A549 (cell line): ENCODE results near the gene S100A12. TPM values are rescaled to one million over a fixed set of nuclear protein-coding genes. Genes with fewer than 3 reads are reported as not detected.

Source experiments
- ATAC-seq, 2 experiments: fragments of 200-7000 bp in 1 of 2; fragments of >200 bp in 1 of 2; cut with Nextera tagmentation in 1 of 2; cut with Tn5 transposase in 1 of 2; 3 replicates each; pipeline versions ENCODE4 v1.8.0 to v1.9.1; 2018 to 2020; ENCODE audit warnings: mild to moderate bottlenecking in 1 of 2, moderate library complexity in 1 of 2
- CTCF ChIA-PET: fragments of 300-600 bp; sonication (Branson Sonifier 250); formaldehyde crosslinking; extraction: SDS; loops from one replicate; lab custom pipeline; 2021; ENCODE audit warnings: antibody characterized with exemption, inconsistent platforms; lab: Yijun Ruan, JAX
- POLR2A ChIA-PET: fragments of 350-600 bp; formaldehyde crosslinking; extraction: SDS; loops from one replicate; lab custom pipeline; 2021; ENCODE audit warnings: antibody characterized with exemption, inconsistent platforms; lab: Yijun Ruan, JAX
- DNase-seq, 2 experiments: peaks; one replicate each; pipeline versions ENCODE4 v3.0.0 to v3.0.0-alpha.2; 2011 to 2016; ENCODE audit warnings: low read depth in 1 of 2, low spot score in 1 of 2
- FAIRE-seq: peaks from 2 replicates; lab custom pipeline; 2011; peaks lifted over from hg19 to GRCh38; lab: Jason Lieb, UNC
- H3K27ac ChIP-seq, 2 experiments: fragments of >200 bp; sonication (Bioruptor Twin); formaldehyde crosslinking; 3 replicates each; pipeline ENCODE4 v1.5.1; 2016 to 2017
- H3K4me1 ChIP-seq: fragments of >200 bp; sonication (Bioruptor Twin); formaldehyde crosslinking; 3 replicates; pipeline ENCODE4 v1.6.1; 2016
- H3K4me2 ChIP-seq: fragments of >200 bp; sonication (Bioruptor Twin); formaldehyde crosslinking; 3 replicates; pipeline ENCODE4 v1.6.1; 2016
- H3K4me3 ChIP-seq: fragments of >200 bp; sonication (Bioruptor Twin); formaldehyde crosslinking; 3 replicates; pipeline ENCODE4 v1.5.1; 2016
- H3K9me3 ChIP-seq: fragments of >200 bp; sonication (Bioruptor Twin); formaldehyde crosslinking; 3 replicates; pipeline ENCODE4 v1.6.1; 2016
- CEBPB ChIP-seq, 2 experiments: fragments of >200 bp in 1 of 2; sonication (Bioruptor Twin) in 1 of 2; formaldehyde crosslinking in 1 of 2; IDR thresholded peaks; 2 replicates each; pipeline ENCODE4 v1.6.1; 2012 to 2016
- CHD4 ChIP-seq: fragments of 200-600 bp; sonication (generic); IDR thresholded peaks from 2 replicates; pipeline ENCODE4 v1.6.1; 2016; ENCODE audit warnings: antibody characterized with exemption, mild to moderate bottlenecking, borderline replicate concordance
- EHMT2 ChIP-seq: fragments of 200-600 bp; sonication (generic); IDR thresholded peaks from 2 replicates; pipeline ENCODE4 v1.6.1; 2016; ENCODE audit warnings: antibody characterized with exemption, low read depth, mild to moderate bottlenecking, moderate library complexity
- ESRRA ChIP-seq: fragments of 150-350 bp; IDR thresholded peaks from 2 replicates; pipeline ENCODE4 v1.6.1; 2014; ENCODE audit warnings: mild to moderate bottlenecking, low read length, borderline replicate concordance
- GATA3 ChIP-seq: IDR thresholded peaks from 2 replicates; pipeline ENCODE4 v1.6.1; 2012; ENCODE audit warnings: borderline replicate concordance
- HEYL ChIP-seq: fragments of 250-450 bp; sonication (Bioruptor Pico); IDR thresholded peaks from 2 replicates; pipeline ENCODE4 v1.8.0; 2021; ENCODE audit warnings: mild to moderate bottlenecking, moderate library complexity
- HOXB5 ChIP-seq: fragments of 250-450 bp; sonication (Bioruptor Pico); IDR thresholded peaks from 2 replicates; pipeline ENCODE4 v1.5.0; 2020; ENCODE audit warnings: mild to moderate bottlenecking, moderate library complexity
- MAFK ChIP-seq: fragments of 450-650 bp; IDR thresholded peaks from 2 replicates; pipeline ENCODE4 v1.6.1; 2014; ENCODE audit not compliant: partially characterized antibody
- MAZ ChIP-seq: fragments of 150-350 bp; IDR thresholded peaks from 2 replicates; pipeline ENCODE4 v1.6.1; 2014; ENCODE audit warnings: antibody characterized with exemption, low read depth, low read length, borderline replicate concordance
- NFE2L2 ChIP-seq: fragments of 150-350 bp; conservative IDR thresholded peaks from 2 replicates; pipeline ENCODE4 v1.6.1; 2014; ENCODE audit warnings: low read length
- PHF8 ChIP-seq: fragments of 200-600 bp; sonication (generic); IDR thresholded peaks from 2 replicates; pipeline ENCODE4 v1.6.1; 2016; ENCODE audit warnings: low read depth, mild to moderate bottlenecking, antibody characterized with exemption, moderate library complexity, borderline replicate concordance
- RAD21 ChIP-seq, 2 experiments: fragments of >200 bp in 1 of 2; sonication (Bioruptor Twin) in 1 of 2; formaldehyde crosslinking in 1 of 2; IDR thresholded peaks in 1 of 2; conservative IDR thresholded peaks in 1 of 2; 2 replicates in 1 of 2; 3 replicates in 1 of 2; pipeline ENCODE4 v1.6.1; 2012 to 2018; ENCODE audit warnings: inconsistent platforms in 1 of 2
- RCOR1 ChIP-seq: fragments of 150-350 bp; IDR thresholded peaks from 2 replicates; pipeline ENCODE4 v1.6.1; 2014; ENCODE audit warnings: antibody characterized with exemption, low read length, low read depth
- RFX5 ChIP-seq: fragments of 450-650 bp; IDR thresholded peaks from 2 replicates; pipeline ENCODE4 v1.7.1; 2014; ENCODE audit warnings: antibody characterized with exemption, mild to moderate bottlenecking, moderate library complexity
- SREBF2 ChIP-seq: fragments of 450-650 bp; IDR thresholded peaks from 2 replicates; pipeline ENCODE4 v1.6.1; 2014; ENCODE audit warnings: mild to moderate bottlenecking, moderate library complexity
- TP53 ChIP-seq: fragments of 250-450 bp; sonication (Bioruptor Pico); IDR thresholded peaks from 2 replicates; pipeline ENCODE4 v1.5.0; 2021; ENCODE audit warnings: mild to moderate bottlenecking, moderate library complexity
- ZC3H11A ChIP-seq: fragments of 450-650 bp; IDR thresholded peaks from 2 replicates; pipeline ENCODE4 v1.6.1; 2014; ENCODE audit warnings: antibody characterized with exemption, mild to moderate bottlenecking
- ZNF302 ChIP-seq: fragments of 250-450 bp; sonication (Bioruptor Pico); IDR thresholded peaks from 2 replicates; pipeline ENCODE4 v1.9.0; 2021; ENCODE audit warnings: inconsistent platforms, mild to moderate bottlenecking, moderate library complexity
- WGBS: methylation state at CpG from one replicate; pipeline ENCODE4 v1.1.6; 2017; ENCODE audit errors: missing lambda C conversion rate; 5-methylcytosine and 5-hydroxymethylcytosine counted together
- polyA plus RNA-seq, 4 experiments: library from polyadenylated mRNA; depleted of rRNA in 3 of 4; stranded (reverse); fragments of >200 nt; fragmentation: RNase III in 1 of 4; extraction: RNeasy Plus Mini Kit Qiagen cat#74134 plus additional on column Dnase treatment in 1 of 4; gene quantifications; 2 replicates in 3 of 4; 3 replicates in 1 of 4; pipeline ENCODE4 v1.2.3, GENCODE V29; 2011 to 2017
- TF ChIP-seq, protein P1 (sequence below): fragments of 450-650 bp; IDR thresholded peaks from 2 replicates; pipeline ENCODE4 v1.6.1; 2014; ENCODE audit warnings: antibody characterized with exemption
- TF ChIP-seq, protein P2 (sequence below): IDR thresholded peaks from 2 replicates; pipeline ENCODE4 v1.6.1; 2012
- TF ChIP-seq, protein P3 (sequence below): fragments of 250-450 bp; sonication (Bioruptor Pico); IDR thresholded peaks from 2 replicates; pipeline ENCODE4 v1.5.0; 2021; ENCODE audit warnings: mild to moderate bottlenecking, moderate library complexity, borderline replicate concordance
- TF ChIP-seq, protein P4 (sequence below): fragments of >200 bp; sonication (Bioruptor Twin); formaldehyde crosslinking; IDR thresholded peaks from 2 replicates; pipeline ENCODE4 v1.6.1; 2016
- TF ChIP-seq, protein P5 (sequence below): fragments of 250-450 bp; sonication (Bioruptor Pico); IDR thresholded peaks from 2 replicates; pipeline ENCODE4 v1.5.0; 2020; ENCODE audit warnings: low read depth, mild to moderate bottlenecking, moderate library complexity
- TF ChIP-seq, protein P6 (sequence below): IDR thresholded peaks from 2 replicates; pipeline ENCODE4 v1.6.1; 2012
- TF ChIP-seq, protein P7 (sequence below): IDR thresholded peaks from 2 replicates; pipeline ENCODE4 v1.6.1; 2012; ENCODE audit warnings: low read depth, borderline replicate concordance

S100A12 gene
- polyA plus RNA-seq, 2 of the 4 experiments (the other 2 are of a cell fraction), result not detected

DNA sequence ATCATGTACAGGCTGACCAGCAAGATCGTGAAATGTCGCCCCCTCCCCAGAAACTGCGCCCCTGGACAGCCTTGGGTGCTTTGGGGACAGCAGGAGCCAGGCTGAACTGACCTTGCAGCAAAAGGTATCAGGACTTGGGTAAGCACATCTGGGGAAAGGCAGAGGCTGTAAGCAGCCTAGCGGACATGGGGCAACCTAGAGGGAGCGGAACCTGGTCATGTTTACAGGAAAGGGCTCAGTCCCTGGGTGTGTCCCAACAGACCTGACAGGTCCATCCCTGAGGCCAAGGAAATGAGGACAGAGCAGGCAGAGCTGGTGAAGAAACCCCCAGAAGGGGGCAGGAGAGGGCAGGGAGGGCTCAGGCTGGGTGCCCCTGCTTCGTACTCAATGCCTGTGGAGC lies 18.5 kb upstream of the S100A12 start:
- Histone ChIP-seq H3K27ac (no peak overlapping the region), H3K9me3 (no peaks in the 10 kb centered on the region), H3K4me1 (no peaks in the 10 kb centered on the region), H3K4me2 (no peak overlapping the region), H3K4me3 (no peak overlapping the region)
- POLR2A ChIA-PET, result no interaction called here
- ATAC-seq (peak in 1 of 2 experiments; percentile 44; a peak in 2 of 6 replicates), DNase-seq (no peak), FAIRE-seq (no peak)
- 25% methylated on average over 6 of the region's 6 CpGs for WGBS
- CTCF ChIA-PET, result no interaction called here
- TF ChIP-seq EHMT2 (no peak), TP53 (CRISPR knock-in tag) (no peak), RCOR1 (no peak), PHF8 (no peak), MAZ (no peak), CHD4 (no peak), SREBF2 (no peak), RFX5 (no peak), HEYL (CRISPR knock-in tag) (no peak), ESRRA (no peak)
- TF ChIP-seq, protein P1, sequence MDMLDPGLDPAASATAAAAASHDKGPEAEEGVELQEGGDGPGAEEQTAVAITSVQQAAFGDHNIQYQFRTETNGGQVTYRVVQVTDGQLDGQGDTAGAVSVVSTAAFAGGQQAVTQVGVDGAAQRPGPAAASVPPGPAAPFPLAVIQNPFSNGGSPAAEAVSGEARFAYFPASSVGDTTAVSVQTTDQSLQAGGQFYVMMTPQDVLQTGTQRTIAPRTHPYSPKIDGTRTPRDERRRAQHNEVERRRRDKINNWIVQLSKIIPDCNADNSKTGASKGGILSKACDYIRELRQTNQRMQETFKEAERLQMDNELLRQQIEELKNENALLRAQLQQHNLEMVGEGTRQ, result no peak
- TF ChIP-seq, protein P2, sequence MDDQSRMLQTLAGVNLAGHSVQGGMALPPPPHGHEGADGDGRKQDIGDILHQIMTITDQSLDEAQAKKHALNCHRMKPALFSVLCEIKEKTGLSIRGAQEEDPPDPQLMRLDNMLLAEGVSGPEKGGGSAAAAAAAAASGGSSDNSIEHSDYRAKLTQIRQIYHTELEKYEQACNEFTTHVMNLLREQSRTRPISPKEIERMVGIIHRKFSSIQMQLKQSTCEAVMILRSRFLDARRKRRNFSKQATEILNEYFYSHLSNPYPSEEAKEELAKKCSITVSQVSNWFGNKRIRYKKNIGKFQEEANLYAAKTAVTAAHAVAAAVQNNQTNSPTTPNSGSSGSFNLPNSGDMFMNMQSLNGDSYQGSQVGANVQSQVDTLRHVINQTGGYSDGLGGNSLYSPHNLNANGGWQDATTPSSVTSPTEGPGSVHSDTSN, result no peak
- TF ChIP-seq, protein P3, sequence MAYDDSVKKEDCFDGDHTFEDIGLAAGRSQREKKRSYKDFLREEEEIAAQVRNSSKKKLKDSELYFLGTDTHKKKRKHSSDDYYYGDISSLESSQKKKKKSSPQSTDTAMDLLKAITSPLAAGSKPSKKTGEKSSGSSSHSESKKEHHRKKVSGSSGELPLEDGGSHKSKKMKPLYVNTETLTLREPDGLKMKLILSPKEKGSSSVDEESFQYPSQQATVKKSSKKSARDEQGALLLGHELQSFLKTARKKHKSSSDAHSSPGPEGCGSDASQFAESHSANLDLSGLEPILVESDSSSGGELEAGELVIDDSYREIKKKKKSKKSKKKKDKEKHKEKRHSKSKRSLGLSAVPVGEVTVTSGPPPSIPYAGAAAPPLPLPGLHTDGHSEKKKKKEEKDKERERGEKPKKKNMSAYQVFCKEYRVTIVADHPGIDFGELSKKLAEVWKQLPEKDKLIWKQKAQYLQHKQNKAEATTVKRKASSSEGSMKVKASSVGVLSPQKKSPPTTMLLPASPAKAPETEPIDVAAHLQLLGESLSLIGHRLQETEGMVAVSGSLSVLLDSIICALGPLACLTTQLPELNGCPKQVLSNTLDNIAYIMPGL, result no peak
- TF ChIP-seq, protein P4, sequence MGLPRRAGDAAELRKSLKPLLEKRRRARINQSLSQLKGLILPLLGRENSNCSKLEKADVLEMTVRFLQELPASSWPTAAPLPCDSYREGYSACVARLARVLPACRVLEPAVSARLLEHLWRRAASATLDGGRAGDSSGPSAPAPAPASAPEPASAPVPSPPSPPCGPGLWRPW, result no peak
- TF ChIP-seq, protein P5, sequence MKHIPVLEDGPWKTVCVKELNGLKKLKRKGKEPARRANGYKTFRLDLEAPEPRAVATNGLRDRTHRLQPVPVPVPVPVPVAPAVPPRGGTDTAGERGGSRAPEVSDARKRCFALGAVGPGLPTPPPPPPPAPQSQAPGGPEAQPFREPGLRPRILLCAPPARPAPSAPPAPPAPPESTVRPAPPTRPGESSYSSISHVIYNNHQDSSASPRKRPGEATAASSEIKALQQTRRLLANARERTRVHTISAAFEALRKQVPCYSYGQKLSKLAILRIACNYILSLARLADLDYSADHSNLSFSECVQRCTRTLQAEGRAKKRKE (CRISPR knock-in tag), result no peak
- TF ChIP-seq, protein P6, sequence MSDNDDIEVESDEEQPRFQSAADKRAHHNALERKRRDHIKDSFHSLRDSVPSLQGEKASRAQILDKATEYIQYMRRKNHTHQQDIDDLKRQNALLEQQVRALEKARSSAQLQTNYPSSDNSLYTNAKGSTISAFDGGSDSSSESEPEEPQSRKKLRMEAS, result no peak

DNA sequence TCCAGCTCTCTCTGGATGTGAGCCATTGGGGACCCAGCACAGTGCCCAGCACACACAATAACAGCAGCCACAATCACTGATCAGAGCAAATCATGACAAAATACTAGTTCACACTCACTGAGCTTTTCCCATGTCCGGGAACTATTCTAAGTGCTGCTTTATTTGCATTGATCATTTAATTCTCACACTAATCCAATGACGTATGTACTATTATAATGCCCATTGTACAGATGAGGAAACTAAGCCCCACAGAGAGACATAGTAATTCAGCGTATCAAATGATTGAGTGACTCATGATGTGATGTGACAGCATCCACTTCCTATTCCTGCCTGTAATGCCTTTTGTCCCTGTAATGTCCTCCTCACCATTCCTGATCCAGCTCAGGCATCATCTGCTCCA lies 17.4 kb upstream of the S100A12 start:
- no peak overlapping the region for H3K4me3 ChIP-seq
- H3K9me3 ChIP-seq, result no peaks in the 10 kb centered on the region
- H3K4me2 ChIP-seq, result no peak overlapping the region
- FAIRE-seq, result no peak
- H3K27ac ChIP-seq, result no peak overlapping the region
- 16% methylated on average over 3 of the region's 3 CpGs for WGBS
- no peak for ATAC-seq
- ChIA-PET POLR2A (no interaction called here), CTCF (interaction anchor here (1.4 to 2.1 kb wide), 3 partner anchors 39 to 102 kb away, joined by 4 to 6 read pairs (median 6); no protein-coding TSS in a partner anchor)
- H3K4me1 ChIP-seq, result no peaks in the 10 kb centered on the region
- no peak for DNase-seq
- TF ChIP-seq MAFK (no peak), CEBPB (IDR thresholded peaks at IDR 0.05) (no peak), RFX5 (no peak)
- TF ChIP-seq, all 56 proteins: peak for 0

DNA sequence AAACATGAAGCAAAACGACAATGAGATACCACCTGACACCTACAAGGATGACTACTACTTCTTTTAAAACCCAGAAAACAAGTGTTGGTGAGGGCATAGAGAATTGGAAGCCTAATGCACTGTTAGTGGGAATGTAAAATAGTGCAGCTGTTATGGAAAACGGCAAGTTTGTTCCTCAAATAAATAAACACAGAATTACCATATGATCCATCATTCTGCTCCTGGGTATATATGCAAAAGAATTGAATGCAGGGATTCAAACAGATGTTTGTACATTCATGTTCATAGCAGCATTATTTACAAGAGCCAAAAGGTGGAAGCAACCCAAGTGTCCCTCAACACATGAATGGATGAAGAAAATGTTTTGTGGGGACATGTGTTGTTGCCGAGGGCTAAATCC lies 16.8 kb upstream of the S100A12 start:
- ChIA-PET POLR2A (no interaction called here), CTCF (interaction anchor here (1.4 to 2.1 kb wide), 3 partner anchors 38 to 102 kb away, joined by 4 to 6 read pairs (median 6); no protein-coding TSS in a partner anchor)
- no peak for ATAC-seq
- no peak overlapping the region for H3K27ac ChIP-seq
- FAIRE-seq, result no peak
- no peaks in the 10 kb centered on the region for H3K4me1 ChIP-seq
- no peak overlapping the region for H3K4me3 ChIP-seq
- H3K9me3 ChIP-seq, result no peaks in the 10 kb centered on the region
- WGBS, result 0% methylated on average over 3 of the region's 3 CpGs
- no peak for DNase-seq
- H3K4me2 ChIP-seq, result no peak overlapping the region
- no peak for TF ChIP-seq ZNF302 (CRISPR knock-in tag)
- TF ChIP-seq GATA3, result no peak
- TF ChIP-seq, protein P1, result no peak
- no peak for TF ChIP-seq SREBF2
- TF ChIP-seq RAD21 (conservative IDR thresholded peaks at IDR 0.05 in 1 of 2, IDR thresholded peaks at IDR 0.05 in 1 of 2), result no peak
- TF ChIP-seq, protein P2, result no peak
- TF ChIP-seq, protein P7, sequence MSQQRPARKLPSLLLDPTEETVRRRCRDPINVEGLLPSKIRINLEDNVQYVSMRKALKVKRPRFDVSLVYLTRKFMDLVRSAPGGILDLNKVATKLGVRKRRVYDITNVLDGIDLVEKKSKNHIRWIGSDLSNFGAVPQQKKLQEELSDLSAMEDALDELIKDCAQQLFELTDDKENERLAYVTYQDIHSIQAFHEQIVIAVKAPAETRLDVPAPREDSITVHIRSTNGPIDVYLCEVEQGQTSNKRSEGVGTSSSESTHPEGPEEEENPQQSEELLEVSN, result no peak
- TF ChIP-seq HOXB5 (CRISPR knock-in tag), result no peak
- TF ChIP-seq ZC3H11A, result no peak
- TF ChIP-seq, protein P5 (CRISPR knock-in tag), result no peak
- TF ChIP-seq NFE2L2, result no peak
